ENCODE measurements around the gene PPP1R3C. TPM values are rescaled to one million over a fixed set of nuclear protein-coding genes. Genes with fewer than 3 reads are reported as not detected.
A peak's percentile ranks its signal among the peaks of the same experiment; 100 is the strongest.

Gene PPP1R3C
- total RNA-seq, 1 donor from 2014 or later: 15.7 TPM

DNA sequence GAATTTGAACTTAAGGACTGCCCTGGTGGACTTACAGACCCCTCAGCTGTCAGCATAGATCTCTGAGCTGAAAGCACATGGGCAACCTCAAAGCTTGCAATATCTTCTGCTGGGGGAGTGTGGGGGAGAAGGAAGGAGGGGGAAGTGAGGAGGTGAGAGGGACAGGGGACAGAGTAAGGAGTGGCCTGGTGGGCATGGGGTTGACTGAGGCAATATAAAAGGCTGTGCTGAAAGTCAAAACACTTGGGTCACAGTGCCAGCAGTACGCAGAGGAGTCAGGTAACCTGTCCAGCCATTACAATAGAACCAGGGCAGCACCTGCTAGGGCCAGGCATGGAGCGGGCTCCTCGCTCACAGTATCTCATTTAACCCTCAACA lies 43.2 kb downstream of the PPP1R3C start:
- Mint-ChIP-seq H3K4me1 (ENCODE audit: unreplicated experiment) (peaks cover 66% of the 10 kb centered on the region), H3K27ac (ENCODE audit: unreplicated experiment) (peak overlapping the region; percentile 89), H3K36me3 (ENCODE audit: unreplicated experiment) (no peaks in the 10 kb centered on the region), H3K9me3 (ENCODE audit: unreplicated experiment) (no peaks in the 10 kb centered on the region), H3K4me3 (ENCODE audit: unreplicated experiment) (no peak overlapping the region), H3K27me3 (ENCODE audit: unreplicated experiment) (no peaks in the 10 kb centered on the region)
- no peak for DNase-seq (ENCODE audit: extremely low spot score, unreplicated experiment)
- TF ChIP-seq, protein P1, sequence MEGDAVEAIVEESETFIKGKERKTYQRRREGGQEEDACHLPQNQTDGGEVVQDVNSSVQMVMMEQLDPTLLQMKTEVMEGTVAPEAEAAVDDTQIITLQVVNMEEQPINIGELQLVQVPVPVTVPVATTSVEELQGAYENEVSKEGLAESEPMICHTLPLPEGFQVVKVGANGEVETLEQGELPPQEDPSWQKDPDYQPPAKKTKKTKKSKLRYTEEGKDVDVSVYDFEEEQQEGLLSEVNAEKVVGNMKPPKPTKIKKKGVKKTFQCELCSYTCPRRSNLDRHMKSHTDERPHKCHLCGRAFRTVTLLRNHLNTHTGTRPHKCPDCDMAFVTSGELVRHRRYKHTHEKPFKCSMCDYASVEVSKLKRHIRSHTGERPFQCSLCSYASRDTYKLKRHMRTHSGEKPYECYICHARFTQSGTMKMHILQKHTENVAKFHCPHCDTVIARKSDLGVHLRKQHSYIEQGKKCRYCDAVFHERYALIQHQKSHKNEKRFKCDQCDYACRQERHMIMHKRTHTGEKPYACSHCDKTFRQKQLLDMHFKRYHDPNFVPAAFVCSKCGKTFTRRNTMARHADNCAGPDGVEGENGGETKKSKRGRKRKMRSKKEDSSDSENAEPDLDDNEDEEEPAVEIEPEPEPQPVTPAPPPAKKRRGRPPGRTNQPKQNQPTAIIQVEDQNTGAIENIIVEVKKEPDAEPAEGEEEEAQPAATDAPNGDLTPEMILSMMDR (IDR thresholded peaks at IDR 0.05): no peak

DNA sequence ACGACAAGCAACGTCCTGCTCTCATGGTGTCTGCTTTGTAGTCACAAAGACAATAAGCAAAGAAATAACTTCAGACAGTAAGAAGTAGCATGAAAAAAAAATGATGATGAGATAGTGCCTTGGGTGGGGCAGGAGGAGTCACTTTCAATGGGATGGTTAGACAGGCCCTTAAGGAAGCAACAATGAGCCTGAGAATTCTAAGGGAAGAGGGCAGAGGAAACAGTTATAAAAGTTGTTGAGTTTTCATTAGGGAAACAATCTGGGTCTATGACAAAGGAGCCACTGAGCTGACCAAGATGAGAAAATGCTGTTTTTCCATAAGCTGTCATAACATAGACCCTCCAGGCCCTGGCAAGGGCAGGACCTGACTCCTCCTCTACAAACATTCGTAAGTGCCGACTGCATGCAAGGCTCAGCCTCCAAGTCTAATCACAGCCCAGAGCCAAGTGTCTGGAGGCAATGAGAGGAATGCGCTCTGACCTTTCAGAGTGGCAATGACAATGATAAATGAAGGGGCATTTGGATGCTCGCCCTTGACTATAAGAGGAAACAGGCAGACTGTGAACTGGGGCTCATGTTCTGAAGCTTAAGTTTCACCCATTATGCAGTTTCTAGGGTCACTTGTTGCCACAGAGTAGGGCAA lies 43.7 kb downstream of the PPP1R3C start:
- peaks cover 66% of the 10 kb centered on the region for H3K4me1 Mint-ChIP-seq (ENCODE audit: unreplicated experiment)
- no peak for DNase-seq (ENCODE audit: extremely low spot score, unreplicated experiment)
- no peaks in the 10 kb centered on the region for H3K27me3 Mint-ChIP-seq (ENCODE audit: unreplicated experiment)
- peak overlapping the region; percentile 89 for H3K27ac Mint-ChIP-seq (ENCODE audit: unreplicated experiment)
- TF ChIP-seq, protein P1 (IDR thresholded peaks at IDR 0.05): no peak
- no peak overlapping the region for H3K4me3 Mint-ChIP-seq (ENCODE audit: unreplicated experiment)
- H3K9me3 Mint-ChIP-seq (ENCODE audit: unreplicated experiment): no peaks in the 10 kb centered on the region
- no peaks in the 10 kb centered on the region for H3K36me3 Mint-ChIP-seq (ENCODE audit: unreplicated experiment)

DNA sequence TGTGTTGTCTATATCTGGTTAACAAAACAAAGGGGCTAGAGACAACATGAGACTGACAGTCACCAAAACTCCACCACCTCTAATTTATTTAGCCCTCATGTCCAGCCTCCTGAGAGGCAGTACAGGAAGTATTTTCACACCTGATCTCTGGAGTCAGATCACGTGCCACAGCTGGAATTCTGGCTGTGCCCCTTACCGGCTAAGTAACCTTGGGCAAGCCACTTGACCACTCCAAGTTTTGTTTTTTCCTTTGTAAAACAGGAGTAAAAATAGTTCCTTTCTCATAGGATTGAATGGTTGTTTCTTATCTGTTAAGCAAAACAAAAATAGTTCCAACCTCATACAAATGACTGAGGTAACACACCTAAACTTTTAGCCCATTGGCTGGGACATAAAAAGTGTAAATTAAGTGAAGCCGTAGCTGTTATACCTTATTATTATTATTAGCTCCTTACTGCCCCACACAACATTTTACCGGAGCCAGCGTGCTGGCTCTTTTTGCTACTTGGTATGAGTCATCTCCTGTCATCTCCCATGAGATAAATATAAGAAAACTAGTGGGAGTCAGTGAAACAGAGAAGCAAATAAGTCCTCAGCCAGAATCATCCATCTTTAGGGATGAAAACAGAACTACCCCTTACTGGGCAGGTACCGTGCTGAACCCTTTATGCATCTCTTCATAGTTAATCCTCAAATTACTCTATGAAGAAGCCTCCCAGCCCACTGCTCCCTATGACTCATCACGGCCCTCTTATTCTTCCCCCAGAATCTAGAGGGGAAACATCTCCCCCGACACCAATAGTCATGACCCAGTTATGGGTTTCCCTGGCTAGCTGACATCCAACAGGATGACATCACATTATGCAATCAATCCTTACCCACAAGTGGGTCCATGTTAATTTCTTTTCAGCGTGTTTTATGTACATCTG lies 44.9 kb downstream of the PPP1R3C start:
- peak overlapping the region; percentile 89 for H3K27ac Mint-ChIP-seq (ENCODE audit: unreplicated experiment)

DNA sequence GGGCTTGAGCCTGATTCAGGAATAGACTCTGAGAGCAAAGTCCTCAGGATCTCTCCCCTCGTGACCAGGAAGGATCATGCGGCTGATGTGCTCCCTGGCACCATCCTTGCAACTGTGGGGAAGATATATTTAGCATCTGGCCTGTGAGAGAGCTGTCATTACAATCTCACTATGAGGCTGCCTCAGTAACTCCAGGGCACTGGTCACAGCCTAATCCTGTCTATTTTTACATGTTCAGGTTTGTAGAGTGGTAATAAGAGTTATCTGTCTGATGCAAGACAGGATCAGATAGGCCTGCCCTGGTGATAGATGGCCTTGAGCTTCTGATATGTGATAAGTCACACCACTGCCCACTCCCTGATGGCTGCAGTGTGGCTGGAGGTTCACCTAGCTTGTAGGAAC lies 50.7 kb downstream of the PPP1R3C start:
- TF ChIP-seq, protein P1 (IDR thresholded peaks at IDR 0.05): no peak
- Mint-ChIP-seq H3K9me3 (ENCODE audit: unreplicated experiment) (peaks cover 6% of the 10 kb centered on the region), H3K27ac (ENCODE audit: unreplicated experiment) (no peak overlapping the region), H3K36me3 (ENCODE audit: unreplicated experiment) (no peaks in the 10 kb centered on the region), H3K4me3 (ENCODE audit: unreplicated experiment) (no peak overlapping the region), H3K27me3 (ENCODE audit: unreplicated experiment) (no peaks in the 10 kb centered on the region), H3K4me1 (ENCODE audit: unreplicated experiment) (peaks cover 22% of the 10 kb centered on the region)
- DNase-seq (ENCODE audit: extremely low spot score, unreplicated experiment): no peak

More for the DNA sequence above, 44.9 kb downstream of the PPP1R3C start:
- Mint-ChIP-seq H3K36me3 (ENCODE audit: unreplicated experiment) (no peaks in the 10 kb centered on the region), H3K4me1 (ENCODE audit: unreplicated experiment) (peaks cover 56% of the 10 kb centered on the region), H3K4me3 (ENCODE audit: unreplicated experiment) (peak overlapping the region; percentile 4), H3K27me3 (ENCODE audit: unreplicated experiment) (no peaks in the 10 kb centered on the region), H3K9me3 (ENCODE audit: unreplicated experiment) (no peaks in the 10 kb centered on the region)
- TF ChIP-seq, protein P1 (IDR thresholded peaks at IDR 0.05): no peak
- no peak for DNase-seq (ENCODE audit: extremely low spot score, unreplicated experiment)
